GM21619 (cell line): ENCODE results near the gene GASK1B.

Experiments
- ATAC-seq: cut with Tn5 transposase; IDR thresholded peaks from one replicate; pipeline ENCODE4 v1.9.1; 2021; ENCODE audit not compliant: unreplicated experiment

Gene GASK1B

GRCh38 chr4:158186815-158187214 lies 14.0 kb upstream of the GASK1B start:
- no peak for ATAC-seq

- no peak for ATAC-seq
Observed at GRCh38 chr4:158182736-158183135, 9.9 kb upstream of the GASK1B start.

GRCh38 chr4:158181906-158182305 lies 9.1 kb upstream of the GASK1B start:
- no peak for ATAC-seq

- ATAC-seq, result no peak
Observed at GRCh38 chr4:158179465-158179864, 6.6 kb upstream of the GASK1B start.

GRCh38 chr4:158176776-158177175 lies 4.0 kb upstream of the GASK1B start:
- no peak for ATAC-seq

GRCh38 chr4:158176108-158176507 lies 3.3 kb upstream of the GASK1B start:
- no peak for ATAC-seq

GRCh38 chr4:158170691-158171561 lies 1.9 kb downstream of the GASK1B start:
- ATAC-seq, result no peak

- ATAC-seq, result no peak
Observed at GRCh38 chr4:158169931-158170690, 2.7 kb downstream of the GASK1B start.

GRCh38 chr4:158169506-158169905 lies 3.3 kb downstream of the GASK1B start:
- ATAC-seq, result no peak

GRCh38 chr4:158168606-158169005 lies 4.2 kb downstream of the GASK1B start:
- no peak for ATAC-seq

GRCh38 chr4:158166701-158167100 lies 6.1 kb downstream of the GASK1B start:
- no peak for ATAC-seq

- ATAC-seq, result no peak
Observed at GRCh38 chr4:158164768-158165213, 8.0 kb downstream of the GASK1B start.

GRCh38 chr4:158163941-158164767 lies 8.7 kb downstream of the GASK1B start:
- no peak for ATAC-seq

- no peak for ATAC-seq
Observed at GRCh38 chr4:158162631-158163030, 10.2 kb downstream of the GASK1B start.

GRCh38 chr4:158161551-158162354 lies 11.1 kb downstream of the GASK1B start:
- no peak for ATAC-seq

GRCh38 chr4:158159718-158160094 lies 13.1 kb downstream of the GASK1B start:
- no peak for ATAC-seq

- ATAC-seq, result no peak
Observed at GRCh38 chr4:158159054-158159717, 13.6 kb downstream of the GASK1B start.

- ATAC-seq, result no peak
Observed at GRCh38 chr4:158157412-158157811, 15.4 kb downstream of the GASK1B start.

GRCh38 chr4:158155656-158156356 lies 17.0 kb downstream of the GASK1B start:
- no peak for ATAC-seq
